ENCODE results near the gene LRMDA. TPM values are rescaled to one million over a fixed set of nuclear protein-coding genes. Genes with fewer than 3 reads are reported as not detected.

The LRMDA gene
- total and polyA plus RNA-seq, 2 donors (not counting 3 experiments of a cell fraction or from before 2014, with no cell fraction given): 9.7 to 18.0 TPM

DNA sequence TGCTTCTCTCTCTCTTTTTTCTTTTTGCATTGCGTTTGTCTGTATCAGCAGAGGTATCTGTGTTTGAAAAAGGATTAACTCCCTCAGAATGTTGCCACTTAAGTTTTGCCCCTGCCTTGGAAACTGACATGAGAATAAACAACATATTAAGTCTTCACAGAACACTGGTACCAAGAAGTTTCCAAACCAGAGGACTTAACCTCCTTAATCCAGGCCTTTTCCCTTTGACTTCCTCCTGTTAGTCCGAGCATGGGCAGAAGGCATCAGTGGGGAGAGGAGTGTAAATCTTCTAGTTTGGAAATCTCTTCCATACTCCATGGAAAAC, 681.4 kb downstream of the LRMDA start:
- BruUV-seq (replicated peaks): no TSS peak
- no peaks in the 10 kb centered on the region for H3K79me2 ChIP-seq (ENCODE audit: control insufficient read depth, insufficient read depth, low read length)
- dilution Hi-C loops (cut with MboI; ENCODE audit: extremely low pct_ligation_motif_present, low sequenced_read_pairs): no loop called here

DNA sequence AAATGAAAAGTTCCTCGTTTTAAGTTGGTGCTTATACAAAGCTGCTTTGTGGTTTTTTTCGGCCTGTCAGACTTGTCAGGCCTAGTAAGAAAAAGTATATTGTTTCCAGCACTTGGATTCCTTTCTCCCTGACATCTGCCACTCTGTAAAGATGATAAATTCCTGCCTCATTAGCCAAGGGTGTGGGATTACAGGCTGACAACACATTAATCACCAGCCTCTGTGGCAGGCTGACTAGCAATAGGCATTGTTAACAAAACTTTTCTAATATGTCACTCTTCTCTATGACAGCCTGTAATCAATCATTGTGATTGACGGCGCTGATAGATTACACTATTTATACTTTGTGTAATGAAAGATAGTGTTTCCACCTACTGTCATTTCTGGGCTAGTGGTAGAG, 682.5 kb downstream of the LRMDA start:
- Histone ChIP-seq H3K4me3 (replicated peaks in 1 of 3; ENCODE audit: insufficient read depth in 1 of 3, low read depth in 1 of 3, low read length in 3 of 3) (no peak overlapping the region), H3K4me1 (ENCODE audit: control insufficient read depth, extremely low read depth, insufficient read depth, low read length) (no peaks in the 10 kb centered on the region), H3K27ac (ENCODE audit: insufficient read depth, low read depth, low read length) (no peak overlapping the region), H2AFZ (ENCODE audit: low read depth, low read length) (no peak overlapping the region), H3K9me3 (replicated peaks; ENCODE audit: control insufficient read depth, insufficient read depth, low read length) (no peaks in the 10 kb centered on the region), H3K4me2 (ENCODE audit: insufficient read depth, low read length) (no peak overlapping the region), H4K20me1 (replicated peaks; ENCODE audit: control insufficient read depth, extremely low read depth, insufficient read depth, low read length) (no peaks in the 10 kb centered on the region), H3K36me3 (ENCODE audit: control insufficient read depth in 2 of 2, extremely low read depth in 1 of 2, insufficient read depth in 2 of 2, low read length in 2 of 2) (no peaks in the 10 kb centered on the region), H3K79me2 (ENCODE audit: control insufficient read depth, insufficient read depth, low read length) (no peaks in the 10 kb centered on the region), H3K9me1 (replicated peaks; ENCODE audit: control insufficient read depth, extremely low read depth, insufficient read depth, low read length) (no peaks in the 10 kb centered on the region), H3K27me3 (ENCODE audit: control insufficient read depth in 2 of 2, insufficient read depth in 2 of 2, low read length in 2 of 2) (no peaks in the 10 kb centered on the region), H3K9ac (replicated peaks; ENCODE audit: extremely low read depth, insufficient read depth, low read length) (no peak overlapping the region)
- dilution Hi-C loops (cut with MboI; ENCODE audit: extremely low pct_ligation_motif_present, low sequenced_read_pairs) (no loop called here), intact Hi-C loops (cut with micrococcal nuclease) (no loop called here)
- no peak for TF ChIP-seq MYC (IDR thresholded peaks at IDR 0.05; ENCODE audit: low read depth, low read length)
- no peak for TF ChIP-seq POLR2A (IDR thresholded peaks at IDR 0.05; ENCODE audit: low read depth, low read length)
- TF ChIP-seq, protein P1, sequence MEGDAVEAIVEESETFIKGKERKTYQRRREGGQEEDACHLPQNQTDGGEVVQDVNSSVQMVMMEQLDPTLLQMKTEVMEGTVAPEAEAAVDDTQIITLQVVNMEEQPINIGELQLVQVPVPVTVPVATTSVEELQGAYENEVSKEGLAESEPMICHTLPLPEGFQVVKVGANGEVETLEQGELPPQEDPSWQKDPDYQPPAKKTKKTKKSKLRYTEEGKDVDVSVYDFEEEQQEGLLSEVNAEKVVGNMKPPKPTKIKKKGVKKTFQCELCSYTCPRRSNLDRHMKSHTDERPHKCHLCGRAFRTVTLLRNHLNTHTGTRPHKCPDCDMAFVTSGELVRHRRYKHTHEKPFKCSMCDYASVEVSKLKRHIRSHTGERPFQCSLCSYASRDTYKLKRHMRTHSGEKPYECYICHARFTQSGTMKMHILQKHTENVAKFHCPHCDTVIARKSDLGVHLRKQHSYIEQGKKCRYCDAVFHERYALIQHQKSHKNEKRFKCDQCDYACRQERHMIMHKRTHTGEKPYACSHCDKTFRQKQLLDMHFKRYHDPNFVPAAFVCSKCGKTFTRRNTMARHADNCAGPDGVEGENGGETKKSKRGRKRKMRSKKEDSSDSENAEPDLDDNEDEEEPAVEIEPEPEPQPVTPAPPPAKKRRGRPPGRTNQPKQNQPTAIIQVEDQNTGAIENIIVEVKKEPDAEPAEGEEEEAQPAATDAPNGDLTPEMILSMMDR (IDR thresholded peaks at IDR 0.05; ENCODE audit: extremely low read depth in 1 of 2, insufficient read depth in 1 of 2, low read depth in 1 of 2, low read length in 2 of 2): no peak
- no peak for TF ChIP-seq EZH2 (IDR thresholded peaks at IDR 0.05; ENCODE audit: borderline replicate concordance, low read depth, low read length, severe bottlenecking)
- TF ChIP-seq POLR2AphosphoS5 (IDR thresholded peaks at IDR 0.05; ENCODE audit: insufficient read depth, low read depth, low read length): no peak
- no peak for TF ChIP-seq GATA2 (IDR thresholded peaks at IDR 0.05; ENCODE audit: insufficient read depth, insufficient read length, low read depth, low read length)
- TF ChIP-seq, protein P2, sequence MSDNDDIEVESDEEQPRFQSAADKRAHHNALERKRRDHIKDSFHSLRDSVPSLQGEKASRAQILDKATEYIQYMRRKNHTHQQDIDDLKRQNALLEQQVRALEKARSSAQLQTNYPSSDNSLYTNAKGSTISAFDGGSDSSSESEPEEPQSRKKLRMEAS (IDR thresholded peaks at IDR 0.05; ENCODE audit: insufficient read depth, insufficient read length): no peak
- TF ChIP-seq FOS (IDR thresholded peaks at IDR 0.05; ENCODE audit: borderline replicate concordance, insufficient read depth, low read length): no peak
- TF ChIP-seq JUN (IDR thresholded peaks at IDR 0.05; ENCODE audit: borderline replicate concordance, insufficient read depth, insufficient read length, low read depth): no peak
- BruUV-seq (replicated peaks): no TSS peak
- FAIRE-seq: no peak
- ChIA-PET CTCF (no interaction called here), POLR2A (no interaction called here)
- DNase-seq (ENCODE audit: low read depth, low spot score): no peak

More for the DNA sequence above, 681.4 kb downstream of the LRMDA start:
- Histone ChIP-seq H3K4me3 (replicated peaks in 1 of 3; ENCODE audit: insufficient read depth in 1 of 3, low read depth in 1 of 3, low read length in 3 of 3) (no peak overlapping the region), H3K4me1 (ENCODE audit: control insufficient read depth, extremely low read depth, insufficient read depth, low read length) (no peaks in the 10 kb centered on the region), H3K27ac (ENCODE audit: insufficient read depth, low read depth, low read length) (no peak overlapping the region), H2AFZ (ENCODE audit: low read depth, low read length) (no peak overlapping the region), H3K9ac (replicated peaks; ENCODE audit: extremely low read depth, insufficient read depth, low read length) (no peak overlapping the region), H3K4me2 (ENCODE audit: insufficient read depth, low read length) (no peak overlapping the region), H4K20me1 (replicated peaks; ENCODE audit: control insufficient read depth, extremely low read depth, insufficient read depth, low read length) (no peaks in the 10 kb centered on the region), H3K9me3 (replicated peaks; ENCODE audit: control insufficient read depth, insufficient read depth, low read length) (no peaks in the 10 kb centered on the region), H3K36me3 (ENCODE audit: control insufficient read depth in 2 of 2, extremely low read depth in 1 of 2, insufficient read depth in 2 of 2, low read length in 2 of 2) (no peaks in the 10 kb centered on the region), H3K9me1 (replicated peaks; ENCODE audit: control insufficient read depth, extremely low read depth, insufficient read depth, low read length) (no peaks in the 10 kb centered on the region), H3K27me3 (ENCODE audit: control insufficient read depth in 2 of 2, insufficient read depth in 2 of 2, low read length in 2 of 2) (no peaks in the 10 kb centered on the region)
- DNase-seq (ENCODE audit: low read depth, low spot score) (no peak), FAIRE-seq (no peak)
- intact Hi-C loops (cut with micrococcal nuclease): no loop called here
- ChIA-PET CTCF (no interaction called here), POLR2A (no interaction called here)
- no peak for TF ChIP-seq EZH2 (IDR thresholded peaks at IDR 0.05; ENCODE audit: borderline replicate concordance, low read depth, low read length, severe bottlenecking)
- no peak for TF ChIP-seq POLR2A (IDR thresholded peaks at IDR 0.05; ENCODE audit: low read depth, low read length)
- TF ChIP-seq GATA2 (IDR thresholded peaks at IDR 0.05; ENCODE audit: insufficient read depth, insufficient read length, low read depth, low read length): no peak
- no peak for TF ChIP-seq FOS (IDR thresholded peaks at IDR 0.05; ENCODE audit: borderline replicate concordance, insufficient read depth, low read length)
- TF ChIP-seq JUN (IDR thresholded peaks at IDR 0.05; ENCODE audit: borderline replicate concordance, insufficient read depth, insufficient read length, low read depth): no peak
- no peak for TF ChIP-seq MYC (IDR thresholded peaks at IDR 0.05; ENCODE audit: low read depth, low read length)
